RKO (cell line): ENCODE results near the gene ATXN7L1.
"Not testable (repeated sequence)": the region's sequence is repeated elsewhere in the genome, so short reads cannot be mapped to it uniquely, and the experiment has no call there.

ENCODE experiments used
- DNase-seq: peaks from one replicate; pipeline ENCODE4 v3.0.0-alpha.2; 2016; ENCODE audit warnings: low spot score

ATXN7L1 gene

GRCh38 chr7:105705427-105705826 lies 171.0 kb downstream of the ATXN7L1 start:
- DNase-seq, result no peak

GRCh38 chr7:105703207-105703930 lies 173.0 kb downstream of the ATXN7L1 start:
- DNase-seq, result no peak

- no peak for DNase-seq
Observed at GRCh38 chr7:105699568-105700236, 176.7 kb downstream of the ATXN7L1 start.

- DNase-seq, result no peak
Observed at GRCh38 chr7:105698531-105698930, 177.9 kb downstream of the ATXN7L1 start.

GRCh38 chr7:105697753-105698152 lies 178.6 kb downstream of the ATXN7L1 start:
- no peak for DNase-seq

- DNase-seq, result not testable (repeated sequence)
Observed at GRCh38 chr7:105697169-105697568, 179.2 kb downstream of the ATXN7L1 start.

GRCh38 chr7:105693576-105693975 lies 182.8 kb downstream of the ATXN7L1 start:
- no peak for DNase-seq

- DNase-seq, result no peak
Observed at GRCh38 chr7:105691680-105692564, 184.5 kb downstream of the ATXN7L1 start.

- no peak for DNase-seq
Observed at GRCh38 chr7:105691082-105691679, 185.2 kb downstream of the ATXN7L1 start.

GRCh38 chr7:105690325-105690945 lies 186.0 kb downstream of the ATXN7L1 start:
- DNase-seq, result no peak

- DNase-seq, result no peak
Observed at GRCh38 chr7:105689067-105689819, 187.2 kb downstream of the ATXN7L1 start.

GRCh38 chr7:105688617-105689016 lies 187.8 kb downstream of the ATXN7L1 start:
- no peak for DNase-seq

- DNase-seq, result no peak
Observed at GRCh38 chr7:105685161-105685560, 191.2 kb downstream of the ATXN7L1 start.

GRCh38 chr7:105682341-105683060 lies 193.9 kb downstream of the ATXN7L1 start:
- no peak for DNase-seq

- no peak for DNase-seq
Observed at GRCh38 chr7:105680505-105681187, 195.8 kb downstream of the ATXN7L1 start.

- DNase-seq, result no peak
Observed at GRCh38 chr7:105678811-105679495, 197.4 kb downstream of the ATXN7L1 start.

GRCh38 chr7:105677817-105678573 lies 198.4 kb downstream of the ATXN7L1 start:
- no peak for DNase-seq

- DNase-seq, result no peak
Observed at GRCh38 chr7:105677410-105677730, 199.0 kb downstream of the ATXN7L1 start.
